Measurements from ENCODE around the gene NOS1AP.

DNA sequence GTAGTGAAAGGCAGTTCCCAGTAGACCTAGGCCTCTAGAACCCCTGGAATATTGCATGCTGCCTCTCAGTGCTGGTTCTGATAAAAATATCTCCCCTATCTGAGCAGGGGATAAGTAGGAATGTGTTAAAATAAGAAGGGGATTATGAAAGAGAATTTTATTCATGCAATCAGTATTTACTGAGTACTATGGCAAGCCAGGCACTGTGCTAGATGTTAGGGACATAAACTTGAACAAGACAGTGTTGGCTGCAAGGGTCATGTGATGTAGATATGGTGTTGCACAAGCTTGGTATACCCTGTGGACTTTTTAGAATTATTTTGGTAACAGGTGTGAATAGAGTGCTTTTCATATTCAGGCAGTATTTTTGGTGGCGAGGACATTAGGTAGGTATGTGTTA lies 23.6 kb downstream of the NOS1AP start:
- TF ChIP-seq, protein P1, sequence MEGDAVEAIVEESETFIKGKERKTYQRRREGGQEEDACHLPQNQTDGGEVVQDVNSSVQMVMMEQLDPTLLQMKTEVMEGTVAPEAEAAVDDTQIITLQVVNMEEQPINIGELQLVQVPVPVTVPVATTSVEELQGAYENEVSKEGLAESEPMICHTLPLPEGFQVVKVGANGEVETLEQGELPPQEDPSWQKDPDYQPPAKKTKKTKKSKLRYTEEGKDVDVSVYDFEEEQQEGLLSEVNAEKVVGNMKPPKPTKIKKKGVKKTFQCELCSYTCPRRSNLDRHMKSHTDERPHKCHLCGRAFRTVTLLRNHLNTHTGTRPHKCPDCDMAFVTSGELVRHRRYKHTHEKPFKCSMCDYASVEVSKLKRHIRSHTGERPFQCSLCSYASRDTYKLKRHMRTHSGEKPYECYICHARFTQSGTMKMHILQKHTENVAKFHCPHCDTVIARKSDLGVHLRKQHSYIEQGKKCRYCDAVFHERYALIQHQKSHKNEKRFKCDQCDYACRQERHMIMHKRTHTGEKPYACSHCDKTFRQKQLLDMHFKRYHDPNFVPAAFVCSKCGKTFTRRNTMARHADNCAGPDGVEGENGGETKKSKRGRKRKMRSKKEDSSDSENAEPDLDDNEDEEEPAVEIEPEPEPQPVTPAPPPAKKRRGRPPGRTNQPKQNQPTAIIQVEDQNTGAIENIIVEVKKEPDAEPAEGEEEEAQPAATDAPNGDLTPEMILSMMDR (conservative IDR thresholded peaks at IDR 0.05; ENCODE audit: low read length), result no peak
- no peak for TF ChIP-seq EZH2phosphoT487 (IDR thresholded peaks at IDR 0.05; ENCODE audit: borderline replicate concordance, low read depth, low read length)

All from OCI-LY7 (cell line).